HG02571 (cell line): ENCODE results near the gene PTGES.
"Not testable (repeated sequence)": the region's sequence is repeated elsewhere in the genome, so short reads cannot be mapped to it uniquely, and the experiment has no call there.

ENCODE experiments used
- ATAC-seq: cut with Tn5 transposase; IDR thresholded peaks from one replicate; pipeline ENCODE4 v1.9.1; 2021; ENCODE audit warnings: mild to moderate bottlenecking, moderate library complexity; ENCODE audit not compliant: unreplicated experiment

The PTGES gene

DNA sequence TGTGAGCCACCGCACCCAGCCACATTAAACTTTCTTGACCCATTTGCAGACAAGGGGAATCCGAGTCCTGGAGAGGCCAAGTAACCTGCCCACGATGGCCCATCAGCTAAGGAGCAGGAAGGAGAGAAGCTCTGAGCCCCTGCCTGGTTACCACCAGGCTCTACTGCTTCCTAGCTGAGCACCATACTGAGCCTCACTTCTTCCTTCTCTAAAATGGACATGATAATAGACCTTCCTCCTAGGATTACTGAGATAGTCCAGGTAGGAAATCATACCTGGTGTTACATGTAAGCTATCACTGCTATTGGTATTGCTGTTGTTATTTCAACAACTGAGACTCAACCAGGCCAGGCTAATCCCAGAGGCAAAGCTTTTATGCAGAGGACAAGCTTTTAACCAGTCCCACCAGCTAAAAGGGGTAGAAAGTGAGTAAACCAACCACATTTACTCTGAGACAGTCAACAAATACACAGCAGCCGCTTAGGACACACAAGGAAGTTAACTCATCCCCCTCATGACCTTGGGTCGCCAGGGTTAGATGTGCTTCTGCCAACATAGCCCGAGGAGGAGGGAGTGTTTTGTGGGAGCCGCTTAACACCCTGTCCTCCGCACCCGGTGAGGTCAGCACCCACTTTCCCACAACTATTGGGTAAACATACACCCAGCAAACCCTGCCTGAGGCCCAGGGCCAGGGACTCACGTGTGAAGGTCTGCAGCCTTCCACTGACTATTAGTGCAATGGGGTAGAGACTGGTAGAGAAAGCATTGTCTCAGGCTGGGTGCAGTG is 20.6 kb upstream of the PTGES start:
- no peak for ATAC-seq

DNA sequence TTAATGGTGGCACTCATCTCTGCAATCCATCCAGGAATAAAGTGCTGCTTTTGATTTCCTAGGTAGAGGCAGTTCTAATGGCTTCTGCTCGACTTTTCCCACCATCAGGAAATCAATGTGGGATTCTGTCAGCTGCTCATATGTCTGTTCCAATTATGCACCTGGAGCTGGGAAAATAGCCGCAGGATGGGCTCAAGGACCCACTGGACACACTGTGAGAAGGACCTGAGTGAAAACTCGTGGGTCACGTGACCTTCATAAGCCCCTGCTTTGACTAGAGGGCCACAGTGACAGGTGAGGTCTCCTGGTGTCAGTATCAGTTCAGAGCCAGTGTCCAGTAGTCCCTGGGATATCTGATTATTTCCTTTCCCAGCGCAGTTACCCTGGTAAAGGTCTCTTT is 17.9 kb upstream of the PTGES start:
- no peak for ATAC-seq

DNA sequence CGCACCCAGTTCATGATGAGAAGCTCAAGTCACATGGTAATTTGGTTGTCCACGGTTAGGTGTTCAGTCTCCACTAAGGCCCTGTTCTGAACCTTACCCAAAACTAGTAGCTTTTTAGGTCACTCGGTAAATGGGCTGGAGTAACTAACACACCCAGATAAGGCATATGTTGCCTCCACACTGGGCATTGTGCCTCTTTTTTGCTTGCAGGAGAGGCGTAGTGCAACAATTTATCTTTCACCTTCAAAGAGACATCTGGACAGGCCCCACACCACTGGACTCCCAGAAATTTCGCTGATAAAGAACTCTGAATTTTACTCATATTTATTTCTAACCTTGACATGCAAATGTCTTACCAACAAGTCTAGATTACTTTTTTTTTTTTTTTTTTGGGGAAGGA is 16.8 kb upstream of the PTGES start:
- no peak for ATAC-seq

DNA sequence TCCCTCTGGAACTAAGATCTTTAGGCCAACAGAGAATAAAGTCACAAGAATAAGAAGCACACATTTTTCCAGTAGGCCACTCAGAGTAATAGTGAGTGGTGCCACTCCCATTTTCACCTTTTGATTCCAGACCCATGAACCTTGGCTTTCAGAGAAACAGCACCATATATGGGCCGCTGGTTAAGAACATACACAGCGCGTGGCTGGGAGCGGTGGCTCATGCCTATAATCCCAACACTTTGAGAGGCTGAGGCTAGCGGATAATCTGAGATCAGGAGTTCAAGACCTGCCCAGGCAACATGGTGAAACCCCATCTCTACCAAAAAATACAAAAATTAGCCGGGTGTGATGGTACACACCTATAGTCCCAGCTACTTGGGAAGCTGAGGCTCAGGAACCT is 15.6 kb upstream of the PTGES start:
- no peak for ATAC-seq

DNA sequence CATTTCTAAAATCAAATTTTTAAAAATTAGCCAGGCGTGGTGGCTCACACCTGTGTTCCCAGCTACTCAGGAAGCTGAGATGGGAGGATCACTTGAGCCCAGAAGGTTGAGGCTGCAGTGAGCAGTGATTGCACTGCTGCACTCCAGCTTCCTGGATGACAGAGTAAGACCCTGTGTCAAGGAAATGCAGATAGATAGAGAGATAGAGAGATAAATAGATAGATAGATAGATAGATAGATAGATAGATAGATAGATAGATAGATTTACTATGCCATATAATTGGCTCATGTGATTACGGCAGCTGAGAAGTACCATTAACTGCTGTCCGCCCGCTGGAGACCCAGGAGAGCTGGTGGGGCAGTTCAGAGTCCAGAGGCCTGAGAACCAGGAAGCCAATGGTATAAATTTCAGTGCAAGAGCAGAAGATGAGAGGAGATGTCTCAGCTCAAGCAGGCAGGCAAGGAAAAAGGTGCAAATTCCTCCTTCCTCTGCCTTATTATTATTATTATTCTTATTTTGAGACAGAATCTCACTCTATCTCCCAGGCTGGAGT is 13.0 kb upstream of the PTGES start:
- ATAC-seq, result no peak

DNA sequence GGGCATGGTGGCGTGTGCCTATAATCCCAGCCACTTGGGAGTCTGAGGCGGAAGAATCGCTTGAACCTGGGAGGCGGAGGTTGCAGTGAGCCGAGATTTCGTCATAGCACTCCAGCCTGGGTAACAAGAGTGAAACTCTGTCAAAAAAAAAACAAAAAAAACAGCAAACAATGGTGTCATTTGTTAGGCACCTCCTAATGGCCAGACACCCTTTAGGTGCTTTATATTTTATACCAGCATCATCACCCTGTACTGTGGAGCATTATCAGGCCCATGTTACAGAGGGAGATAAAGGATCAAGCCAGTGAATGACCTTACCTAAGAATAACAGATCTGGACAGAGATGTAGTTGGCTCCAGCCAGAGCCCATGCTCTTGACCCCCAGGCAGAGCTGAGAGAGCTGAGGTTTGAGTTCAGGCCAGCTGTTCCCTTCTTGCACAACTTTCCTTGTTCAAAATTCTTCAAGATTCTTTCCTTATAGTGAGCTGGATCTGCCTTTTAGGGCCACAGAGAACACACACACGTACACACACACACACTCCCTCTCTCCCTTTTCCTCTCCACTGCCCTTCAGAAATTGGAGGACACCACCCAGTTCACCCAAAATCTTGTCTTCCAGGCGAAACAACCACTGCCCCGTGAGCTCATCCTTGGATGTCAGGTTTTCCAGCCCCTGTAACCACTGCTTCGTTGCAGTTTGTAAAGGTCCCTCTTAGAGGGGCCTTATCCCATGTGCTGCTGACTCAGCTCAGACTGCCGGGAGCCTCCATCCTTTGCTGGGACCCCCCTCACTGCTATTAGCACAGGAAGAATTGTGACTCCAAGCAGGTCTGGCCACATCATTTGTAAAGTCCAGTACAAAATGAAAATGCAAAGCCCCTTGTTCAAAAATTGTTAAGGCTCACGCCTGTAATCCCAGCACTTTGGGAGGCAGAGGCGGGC is 10.4 kb upstream of the PTGES start:
- no peak for ATAC-seq

DNA sequence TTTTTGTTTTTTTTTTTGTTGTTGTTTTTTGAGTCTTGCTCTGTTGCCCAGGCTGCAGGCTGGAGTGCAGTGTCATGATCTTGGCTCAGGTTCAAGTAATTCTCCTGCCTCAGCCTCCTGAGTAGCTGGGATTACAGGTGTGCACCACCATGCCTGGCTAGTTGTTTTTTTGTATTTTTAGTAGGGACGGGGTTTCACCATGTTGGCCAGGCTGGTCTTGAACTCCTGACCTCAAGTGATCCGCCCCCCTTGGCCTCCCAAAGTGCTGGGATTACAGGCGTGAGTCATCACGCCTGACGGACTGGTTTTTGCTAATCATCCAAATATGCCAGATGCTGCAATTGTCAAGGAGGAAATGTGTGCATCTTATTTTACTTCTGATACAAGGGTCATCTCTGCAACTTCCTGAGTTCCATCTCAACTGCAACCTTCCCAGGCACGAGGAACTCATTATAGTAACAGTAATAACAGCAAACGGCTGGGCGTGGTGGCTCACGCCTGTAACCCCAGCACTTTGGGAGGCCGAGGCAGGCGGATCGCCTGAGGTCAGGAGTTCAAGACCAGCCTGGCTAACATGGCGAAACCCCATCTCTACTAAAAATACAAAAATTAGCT is 9.6 kb upstream of the PTGES start:
- ATAC-seq, result not testable (repeated sequence)

DNA sequence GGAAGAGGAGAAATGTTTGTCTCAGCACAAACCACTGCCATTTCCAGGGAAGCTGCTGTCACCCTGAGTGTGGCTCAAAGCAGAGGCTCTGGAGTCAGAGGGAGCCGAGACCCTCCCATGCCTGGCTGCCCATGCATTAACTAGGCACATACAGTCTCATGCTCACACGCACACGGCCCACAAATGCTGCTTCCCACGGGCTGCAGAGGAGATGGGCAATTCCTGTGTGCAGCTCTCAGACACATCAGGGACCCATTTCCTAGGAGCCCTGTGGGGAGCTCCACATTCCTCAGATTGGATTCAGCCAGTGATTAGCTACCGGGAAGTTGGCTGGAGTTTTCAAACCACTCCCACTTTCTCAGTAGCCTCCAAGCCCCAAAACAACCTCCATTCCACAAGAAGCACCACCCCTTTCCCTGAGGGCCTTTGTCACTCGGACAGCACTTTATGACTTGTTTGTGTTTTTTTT is 9.1 kb upstream of the PTGES start:
- ATAC-seq, result no peak

DNA sequence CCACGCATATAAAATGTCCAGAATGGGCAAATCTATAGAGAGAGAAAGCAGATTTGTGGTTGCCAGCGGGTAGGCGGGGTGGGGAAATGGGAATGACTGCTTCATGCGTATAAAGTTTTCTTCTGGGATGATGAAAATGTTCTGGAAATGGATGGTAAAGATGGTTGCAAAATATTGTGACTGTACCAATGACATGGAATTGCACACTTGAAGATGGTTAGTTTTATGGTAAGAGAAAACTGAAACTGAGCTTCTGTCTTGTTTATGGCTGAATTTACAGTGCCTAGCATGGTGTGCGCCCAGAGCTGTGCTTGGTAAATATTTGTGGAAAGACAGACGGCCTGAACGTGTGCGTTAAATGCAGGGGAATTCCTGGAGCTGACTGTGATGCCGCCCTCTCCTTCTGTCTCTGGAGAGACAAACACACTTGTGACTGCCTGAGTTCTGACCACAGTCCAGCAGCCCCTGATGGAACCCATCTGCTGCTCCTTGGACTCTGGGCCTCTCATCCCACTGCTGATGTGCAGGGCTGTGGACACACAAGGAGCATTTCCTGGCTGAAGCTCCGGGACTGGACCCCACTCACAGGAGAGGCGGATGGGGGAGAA is 8.6 kb upstream of the PTGES start:
- ATAC-seq, result no peak

DNA sequence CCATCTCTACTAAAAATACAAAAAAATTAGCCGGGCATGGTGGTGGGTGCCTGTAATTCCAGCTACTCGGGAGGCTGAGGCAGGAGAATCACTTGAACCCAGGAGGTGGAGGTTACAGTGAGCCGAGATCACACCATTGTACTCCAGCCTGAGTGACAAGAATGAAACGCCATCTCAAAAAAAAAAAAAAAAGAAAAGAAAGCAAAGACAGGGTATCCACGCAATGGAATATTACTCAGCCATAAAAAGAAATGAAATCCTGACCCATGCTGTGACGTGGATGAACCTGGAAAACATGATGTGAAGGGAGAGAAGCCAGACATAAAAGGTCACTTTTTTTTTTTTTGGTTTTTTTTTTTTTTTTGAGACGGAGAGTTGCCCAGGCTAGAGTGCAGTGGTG is 7.9 kb upstream of the PTGES start:
- ATAC-seq, result not testable (repeated sequence)

DNA sequence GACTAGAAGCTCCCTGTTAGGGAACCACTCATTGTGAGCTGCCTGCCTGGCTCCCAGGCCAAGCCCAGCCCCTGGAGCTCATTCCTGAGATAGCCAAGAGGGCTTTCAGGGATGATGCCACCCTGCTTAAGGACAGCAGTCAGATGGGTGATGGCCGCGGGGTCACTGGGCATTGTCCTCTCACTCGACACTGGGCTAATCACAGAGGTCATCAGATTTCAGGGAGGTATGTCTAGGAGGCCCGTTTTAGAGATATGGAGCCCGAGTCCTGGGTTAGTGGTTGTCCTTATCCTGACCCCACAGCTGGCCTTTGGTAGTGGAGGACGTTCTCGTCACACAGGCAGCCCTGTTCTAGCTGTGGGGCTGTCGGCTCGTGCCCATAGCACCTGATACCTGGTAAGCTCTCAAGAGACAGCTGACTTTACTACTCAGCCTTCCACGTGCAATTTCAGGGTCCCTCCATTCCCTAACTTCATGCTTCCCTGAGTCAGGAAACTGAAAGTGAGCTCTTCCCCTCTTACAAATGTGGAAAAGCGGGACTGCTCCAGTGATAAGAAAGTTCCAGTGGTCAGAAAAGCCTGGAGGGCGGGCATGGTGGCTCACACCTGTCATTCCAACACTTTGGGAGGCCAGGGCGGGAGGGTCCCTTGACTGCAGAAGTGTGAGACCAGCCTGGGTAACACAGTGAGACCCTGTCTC is 7.1 kb upstream of the PTGES start:
- no peak for ATAC-seq

DNA sequence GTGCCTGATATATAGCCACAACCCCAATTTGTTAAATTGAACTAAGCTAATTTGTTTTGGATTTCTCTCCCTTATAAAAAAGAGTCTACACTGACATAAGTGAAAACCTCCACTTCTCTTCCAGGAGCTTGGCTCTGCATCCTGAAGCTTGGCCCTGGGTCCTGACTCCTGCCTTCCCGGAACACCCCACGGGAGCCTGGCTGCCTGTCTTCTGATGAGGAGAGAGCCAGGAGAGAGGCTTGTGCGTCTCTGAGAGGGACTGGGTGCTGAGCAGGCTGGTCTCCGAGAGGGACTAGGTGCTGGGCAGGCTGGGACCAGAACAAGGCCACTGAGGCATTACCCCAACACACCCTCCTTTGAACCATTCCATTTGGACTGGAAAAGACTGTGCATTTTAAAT is 6.5 kb upstream of the PTGES start:
- ATAC-seq, result no peak

DNA sequence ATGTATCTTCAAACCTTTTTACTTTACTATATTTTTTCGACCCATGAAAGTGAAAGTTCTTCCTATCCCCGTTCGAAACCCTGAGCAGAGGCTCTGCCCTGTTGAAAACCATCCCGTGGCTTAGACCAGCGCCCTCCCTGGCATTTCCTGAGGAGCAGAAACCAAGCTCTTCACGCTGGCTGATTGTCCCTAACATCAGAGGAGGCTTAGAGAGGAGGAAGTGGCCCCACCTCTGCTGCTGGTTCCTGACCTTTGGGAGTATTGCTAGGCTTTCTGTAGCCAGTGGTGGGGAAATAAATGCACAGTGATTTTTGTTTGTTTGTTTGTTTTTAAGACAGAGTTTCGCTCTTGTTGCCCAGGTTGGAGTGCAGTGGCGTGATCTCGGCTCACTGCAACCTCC is 4.2 kb upstream of the PTGES start:
- ATAC-seq, result no peak

DNA sequence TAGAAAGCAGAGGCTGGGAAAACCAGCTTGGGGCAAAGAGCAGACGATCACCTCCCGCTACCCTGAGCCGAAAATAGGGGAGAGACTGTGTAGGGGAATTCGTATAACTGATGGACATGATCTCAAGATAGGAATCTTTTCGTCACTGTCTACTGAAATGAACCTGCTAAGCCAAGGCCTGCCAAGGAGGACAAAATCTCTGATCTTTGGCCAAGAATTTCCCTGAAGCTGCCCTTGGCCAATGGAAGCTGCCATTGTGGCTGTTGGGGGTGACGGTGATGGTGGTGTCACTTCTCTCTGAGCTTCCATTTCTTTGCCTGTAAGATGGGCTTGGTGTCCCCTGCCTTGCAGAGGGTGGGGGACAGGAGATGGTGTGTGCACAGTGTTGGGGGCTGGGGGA is 3.3 kb upstream of the PTGES start:
- ATAC-seq, result no peak

DNA sequence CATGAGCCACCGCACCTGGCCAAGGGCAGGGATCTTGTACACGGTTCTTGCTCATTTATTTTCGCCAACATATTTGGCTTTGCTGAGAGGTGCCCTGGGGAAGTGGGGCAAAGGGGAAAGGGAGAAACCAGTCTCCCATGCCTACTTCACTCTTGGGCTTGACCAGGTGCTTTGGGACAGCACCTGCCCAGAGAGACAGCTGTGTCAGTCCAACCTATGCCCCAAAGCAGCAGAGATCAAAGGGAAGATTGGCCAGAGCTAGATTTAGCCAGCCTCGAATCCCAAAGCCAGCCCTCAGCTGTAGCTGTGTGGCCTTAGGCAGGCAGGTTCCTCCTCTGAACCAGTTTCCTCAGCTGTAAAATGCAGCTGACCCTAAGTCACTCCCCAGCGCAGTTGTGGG is 2.3 kb upstream of the PTGES start:
- no peak for ATAC-seq

DNA sequence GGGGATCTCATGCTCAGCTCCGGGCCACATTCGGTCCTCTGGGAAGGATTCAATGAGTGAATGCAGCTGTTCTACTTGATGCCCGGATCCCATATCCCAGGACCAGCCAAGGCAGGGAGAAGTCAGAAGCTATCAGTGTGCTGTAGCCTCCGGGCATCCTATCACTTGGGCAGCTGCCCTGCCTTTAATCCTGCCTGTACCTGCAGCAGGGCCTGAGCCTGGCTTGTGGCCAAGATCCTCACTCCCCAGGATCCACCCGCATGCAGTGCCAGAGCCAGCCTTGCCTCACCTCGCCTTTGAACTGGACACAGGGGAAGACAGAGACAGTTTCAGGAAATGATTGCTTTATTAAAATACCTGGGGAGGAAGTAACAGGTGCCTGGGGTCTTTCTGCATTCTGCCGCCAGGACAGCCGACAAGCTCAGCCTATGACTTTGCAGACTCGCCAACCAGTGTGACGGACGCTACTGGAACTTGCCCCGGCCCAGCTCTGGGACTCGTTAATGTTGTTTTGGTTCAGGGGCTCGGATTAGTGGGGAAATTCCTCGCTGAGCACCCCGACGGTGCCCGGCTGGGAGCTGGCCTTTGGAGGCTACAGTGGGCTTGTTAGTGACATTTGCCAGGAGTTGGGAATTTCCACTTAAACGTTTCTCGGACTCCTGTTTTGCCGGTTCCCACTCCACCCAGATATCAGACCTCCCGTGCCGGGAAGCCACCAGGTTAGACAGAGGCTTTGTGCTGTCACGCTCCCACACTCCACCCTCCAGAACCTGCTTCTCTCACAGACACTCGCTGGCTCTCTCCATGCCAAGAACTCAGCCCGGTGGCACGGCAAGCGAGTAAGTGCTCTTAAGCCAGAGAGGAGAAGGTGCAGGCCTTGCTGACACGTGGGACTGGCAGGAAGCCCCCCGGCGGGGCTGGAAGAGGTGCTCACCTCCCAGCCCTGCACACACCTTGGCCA is 721 bp downstream of the PTGES start:
- no peak for ATAC-seq

DNA sequence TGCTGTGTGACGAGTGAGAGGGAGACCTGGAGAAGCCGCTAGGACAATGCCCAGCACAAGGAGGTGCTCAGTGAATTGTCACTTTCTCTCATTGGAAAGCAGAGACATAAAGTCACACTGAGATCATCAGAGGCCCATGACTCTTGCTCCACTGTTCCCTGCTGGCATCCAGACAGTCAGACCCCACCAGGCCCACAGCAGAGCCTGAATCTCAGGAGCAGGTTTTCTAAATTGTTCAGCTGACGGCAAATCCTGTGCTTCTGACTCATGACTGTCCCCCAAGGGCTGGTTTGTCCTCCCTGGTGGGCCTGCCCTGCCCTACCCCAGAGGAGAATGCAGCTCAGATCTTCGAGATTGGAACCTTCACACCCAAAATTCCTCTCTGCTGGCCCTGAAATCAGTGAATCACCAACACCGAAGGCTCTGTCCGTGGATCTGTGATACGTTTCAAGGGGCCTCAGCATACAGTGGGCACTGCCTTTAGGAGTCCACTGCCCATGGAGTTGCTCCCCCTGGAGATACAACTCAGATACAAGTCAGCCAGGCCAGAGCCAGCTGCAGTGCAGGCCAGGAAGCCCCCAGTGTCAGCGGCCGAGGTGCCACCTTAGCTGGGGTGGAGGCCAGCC is 2.7 kb downstream of the PTGES start:
- no peak for ATAC-seq

DNA sequence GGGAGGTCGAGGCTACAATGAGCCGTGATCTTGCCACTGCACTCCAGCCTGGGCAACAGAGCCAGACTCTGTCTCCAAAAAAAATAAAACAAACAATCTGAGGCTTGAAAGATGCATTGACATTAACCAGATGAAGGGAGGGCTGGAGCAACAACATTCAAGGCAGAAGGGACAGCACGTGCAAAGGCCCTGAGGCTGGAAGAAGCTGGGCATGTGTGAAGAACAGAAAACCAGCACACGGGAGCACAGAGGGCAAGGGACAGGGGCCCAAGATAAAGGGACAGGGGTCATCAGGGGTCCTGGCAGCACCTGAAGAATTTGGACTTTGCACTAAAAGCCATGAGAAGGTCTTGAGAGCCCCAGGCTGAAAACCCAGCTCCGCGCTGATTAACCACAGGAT is 3.3 kb downstream of the PTGES start:
- no peak for ATAC-seq

DNA sequence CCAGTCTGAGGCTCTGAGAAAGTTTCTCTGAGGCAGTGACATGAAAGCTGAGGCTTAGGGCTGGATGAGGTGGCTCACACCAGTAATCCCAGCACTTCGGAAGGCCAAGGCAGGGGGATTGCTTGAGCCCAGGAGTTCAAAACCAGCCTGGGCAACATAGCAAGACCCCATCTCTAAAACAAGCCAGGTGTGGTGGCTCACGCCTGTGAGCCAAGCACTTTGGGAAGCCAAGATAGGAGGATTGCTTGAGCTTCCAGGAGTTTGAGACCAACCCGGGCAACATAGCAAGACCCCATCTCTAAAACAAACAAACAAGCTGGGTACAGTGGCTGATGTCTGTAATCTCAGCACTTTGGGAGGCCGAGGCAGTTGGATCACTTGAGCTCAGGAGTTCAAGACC is 3.8 kb downstream of the PTGES start:
- not testable (repeated sequence) for ATAC-seq
